ENCODE results near the gene TMEM179. TPM values are rescaled to one million over a fixed set of nuclear protein-coding genes. Genes with fewer than 3 reads are reported as not detected.

Gene TMEM179
- total RNA-seq, 1 donor from 2014 or later, result 0.75 TPM

DNA sequence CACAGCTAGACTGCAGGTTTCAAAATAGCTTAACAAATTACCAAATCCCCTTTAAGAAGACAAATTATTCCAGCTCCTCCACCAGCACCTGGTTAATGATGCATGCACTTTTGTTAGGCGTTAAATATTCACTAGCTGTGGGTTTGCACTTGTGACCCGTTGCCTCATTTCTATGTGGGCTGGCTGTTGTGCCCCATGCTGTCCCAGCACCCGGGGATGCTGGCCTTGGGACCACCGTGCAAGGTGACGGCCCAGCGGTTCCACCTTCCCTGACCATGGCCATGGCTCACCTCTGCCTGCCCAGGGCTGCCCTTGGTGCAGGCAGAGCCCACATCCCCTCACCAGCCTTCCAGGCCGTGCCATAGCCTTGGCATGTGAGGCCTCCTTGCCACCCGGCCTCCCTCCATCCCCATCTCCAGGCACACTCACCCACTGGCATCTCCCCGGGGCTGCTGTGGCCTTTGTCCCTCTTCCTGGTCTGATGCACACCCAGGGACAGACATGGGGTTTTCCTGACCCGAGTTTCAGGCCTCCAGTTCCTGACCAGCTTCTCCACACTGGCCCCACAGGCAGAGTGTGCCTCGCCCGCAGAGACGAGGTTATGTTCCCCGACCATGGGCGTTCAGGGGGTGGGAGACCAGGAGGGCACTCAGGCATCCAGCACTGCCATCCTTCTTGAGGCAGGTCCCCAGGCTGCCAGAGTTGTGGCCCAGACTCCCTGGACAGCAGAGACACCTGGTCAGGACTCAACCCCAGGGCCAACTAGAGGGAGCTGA lies 45.4 kb downstream of the TMEM179 start:
- H3K4me1 Mint-ChIP-seq (ENCODE audit: low read depth), result no peaks in the 10 kb centered on the region
- H3K4me3 Mint-ChIP-seq (ENCODE audit: unreplicated experiment), result no peak overlapping the region
- no peaks in the 10 kb centered on the region for H3K9me3 Mint-ChIP-seq (ENCODE audit: low read depth)
- no peaks in the 10 kb centered on the region for H3K36me3 Mint-ChIP-seq (ENCODE audit: low read depth)
- DNase-seq (ENCODE audit: low spot score), result peak; percentile 85
- TF ChIP-seq, protein P1, sequence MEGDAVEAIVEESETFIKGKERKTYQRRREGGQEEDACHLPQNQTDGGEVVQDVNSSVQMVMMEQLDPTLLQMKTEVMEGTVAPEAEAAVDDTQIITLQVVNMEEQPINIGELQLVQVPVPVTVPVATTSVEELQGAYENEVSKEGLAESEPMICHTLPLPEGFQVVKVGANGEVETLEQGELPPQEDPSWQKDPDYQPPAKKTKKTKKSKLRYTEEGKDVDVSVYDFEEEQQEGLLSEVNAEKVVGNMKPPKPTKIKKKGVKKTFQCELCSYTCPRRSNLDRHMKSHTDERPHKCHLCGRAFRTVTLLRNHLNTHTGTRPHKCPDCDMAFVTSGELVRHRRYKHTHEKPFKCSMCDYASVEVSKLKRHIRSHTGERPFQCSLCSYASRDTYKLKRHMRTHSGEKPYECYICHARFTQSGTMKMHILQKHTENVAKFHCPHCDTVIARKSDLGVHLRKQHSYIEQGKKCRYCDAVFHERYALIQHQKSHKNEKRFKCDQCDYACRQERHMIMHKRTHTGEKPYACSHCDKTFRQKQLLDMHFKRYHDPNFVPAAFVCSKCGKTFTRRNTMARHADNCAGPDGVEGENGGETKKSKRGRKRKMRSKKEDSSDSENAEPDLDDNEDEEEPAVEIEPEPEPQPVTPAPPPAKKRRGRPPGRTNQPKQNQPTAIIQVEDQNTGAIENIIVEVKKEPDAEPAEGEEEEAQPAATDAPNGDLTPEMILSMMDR (IDR thresholded peaks at IDR 0.05), result no peak
- no peak overlapping the region for H3K27ac Mint-ChIP-seq (ENCODE audit: unreplicated experiment)
- H3K27me3 Mint-ChIP-seq (ENCODE audit: low read depth), result peaks cover 24% of the 10 kb centered on the region

DNA sequence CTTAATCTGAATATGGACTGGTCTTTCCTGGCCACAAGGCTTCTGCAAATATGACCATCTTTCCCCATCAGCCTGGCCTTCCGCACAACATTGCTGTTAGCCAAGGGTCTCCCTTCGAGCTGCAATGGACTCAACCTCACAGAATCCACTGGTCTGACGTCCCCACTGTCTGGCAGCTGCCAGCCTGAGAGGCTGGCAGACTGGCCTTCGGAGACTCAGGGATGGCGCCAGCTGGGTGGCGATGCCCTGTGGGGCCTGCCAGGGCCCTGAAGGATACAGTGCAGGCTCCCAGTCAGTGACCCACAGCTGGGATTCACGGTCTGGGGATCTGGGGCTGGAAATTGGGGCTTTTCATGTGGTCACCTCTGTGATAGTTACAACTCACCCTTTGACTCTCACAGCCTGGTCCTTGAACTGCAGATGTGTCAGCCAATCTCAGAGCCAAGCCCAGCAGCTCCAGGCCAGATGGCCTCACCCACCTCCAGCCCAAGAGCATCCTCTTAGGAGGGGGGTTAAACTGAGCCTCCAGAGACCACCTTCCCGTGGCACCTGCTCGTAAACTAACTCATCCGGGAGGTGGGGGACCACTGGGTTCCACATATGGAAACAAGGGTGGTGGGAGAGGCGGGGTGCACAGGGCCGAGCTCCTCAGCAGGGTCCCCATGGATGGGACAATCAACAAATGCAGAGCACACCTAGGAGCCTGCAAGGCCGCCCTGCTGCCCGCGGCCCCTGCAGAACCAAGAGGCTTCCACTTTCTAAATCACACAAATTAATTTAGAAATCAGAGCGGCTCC lies 46.1 kb downstream of the TMEM179 start:
- peaks cover 24% of the 10 kb centered on the region for H3K27me3 Mint-ChIP-seq (ENCODE audit: low read depth)
- H3K4me1 Mint-ChIP-seq (ENCODE audit: low read depth), result no peaks in the 10 kb centered on the region
- no peak overlapping the region for H3K27ac Mint-ChIP-seq (ENCODE audit: unreplicated experiment)
- DNase-seq (ENCODE audit: low spot score), result peak; percentile 43
- no peak overlapping the region for H3K4me3 Mint-ChIP-seq (ENCODE audit: unreplicated experiment)
- H3K36me3 Mint-ChIP-seq (ENCODE audit: low read depth), result no peaks in the 10 kb centered on the region
- no peaks in the 10 kb centered on the region for H3K9me3 Mint-ChIP-seq (ENCODE audit: low read depth)
- TF ChIP-seq, protein P1 (IDR thresholded peaks at IDR 0.05), result no peak

DNA sequence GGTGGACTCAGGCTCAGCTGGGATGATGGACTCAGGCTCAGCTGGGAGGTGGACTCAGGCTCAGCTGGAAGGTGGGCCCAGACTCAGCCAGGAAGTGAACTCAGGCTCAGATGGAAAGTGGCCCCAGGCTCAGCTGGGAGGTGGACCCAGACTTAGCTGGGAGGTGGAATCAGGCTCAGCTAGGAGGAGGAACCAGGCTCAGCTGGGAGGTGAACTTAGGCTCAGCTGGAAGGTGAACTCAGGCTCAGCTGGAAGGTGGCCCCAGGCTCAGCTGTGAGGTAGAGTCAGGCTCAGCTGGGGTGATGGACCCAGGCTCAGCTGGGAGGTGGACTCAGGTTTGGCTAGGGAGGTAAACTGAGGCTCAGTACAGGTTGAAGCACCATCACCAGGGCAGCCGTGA lies 46.8 kb downstream of the TMEM179 start:
- TF ChIP-seq, protein P1 (IDR thresholded peaks at IDR 0.05), result no peak
- DNase-seq (ENCODE audit: low spot score), result peak; percentile 35
- Mint-ChIP-seq H3K9me3 (ENCODE audit: low read depth) (no peaks in the 10 kb centered on the region), H3K4me1 (ENCODE audit: low read depth) (no peaks in the 10 kb centered on the region), H3K27me3 (ENCODE audit: low read depth) (peaks cover 30% of the 10 kb centered on the region), H3K4me3 (ENCODE audit: unreplicated experiment) (no peak overlapping the region), H3K27ac (ENCODE audit: unreplicated experiment) (no peak overlapping the region), H3K36me3 (ENCODE audit: low read depth) (no peaks in the 10 kb centered on the region)

DNA sequence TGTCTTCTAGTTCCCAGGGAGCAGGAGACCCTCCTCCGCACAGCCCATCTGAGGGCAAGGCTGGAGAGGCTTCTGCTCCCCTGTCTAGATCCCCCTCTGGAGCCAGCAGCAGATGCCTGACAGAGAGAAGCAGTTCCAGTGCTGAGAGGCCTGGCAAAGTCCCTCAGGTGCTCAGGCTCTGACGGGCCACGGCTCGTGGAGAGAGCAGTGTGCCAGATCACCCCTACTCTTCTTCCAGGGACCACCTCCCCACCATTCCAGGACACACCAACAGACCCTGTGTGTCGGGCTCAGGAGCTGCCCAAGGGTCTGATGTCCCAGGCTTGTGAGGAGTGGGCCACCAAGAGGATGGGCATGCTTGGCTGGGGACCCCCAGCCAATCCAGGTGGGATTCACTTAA lies 47.5 kb downstream of the TMEM179 start:
- peaks cover 33% of the 10 kb centered on the region for H3K27me3 Mint-ChIP-seq (ENCODE audit: low read depth)
- H3K36me3 Mint-ChIP-seq (ENCODE audit: low read depth), result no peaks in the 10 kb centered on the region
- H3K4me1 Mint-ChIP-seq (ENCODE audit: low read depth), result no peaks in the 10 kb centered on the region
- H3K9me3 Mint-ChIP-seq (ENCODE audit: low read depth), result no peaks in the 10 kb centered on the region
- H3K27ac Mint-ChIP-seq (ENCODE audit: unreplicated experiment), result no peak overlapping the region
- TF ChIP-seq, protein P1 (IDR thresholded peaks at IDR 0.05), result no peak
- no peak overlapping the region for H3K4me3 Mint-ChIP-seq (ENCODE audit: unreplicated experiment)
- DNase-seq (ENCODE audit: low spot score), result peak; percentile 53

GRCh38 chr14:104556256-104557021 lies 48.1 kb downstream of the TMEM179 start:
- TF ChIP-seq, protein P1 (IDR thresholded peaks at IDR 0.05), result no peak
- Mint-ChIP-seq H3K4me3 (ENCODE audit: unreplicated experiment) (no peak overlapping the region), H3K4me1 (ENCODE audit: low read depth) (no peaks in the 10 kb centered on the region), H3K27me3 (ENCODE audit: low read depth) (peaks cover 30% of the 10 kb centered on the region), H3K36me3 (ENCODE audit: low read depth) (no peaks in the 10 kb centered on the region), H3K9me3 (ENCODE audit: low read depth) (no peaks in the 10 kb centered on the region), H3K27ac (ENCODE audit: unreplicated experiment) (no peak overlapping the region)
- peak; percentile 85 for DNase-seq (ENCODE audit: low spot score)
